Stimulated activated CD4-positive, alpha-beta T cell treated with anti-CD3 and anti-CD28 coated beads, Interleukin-2, amount 100 ng/mL, for 4 hours (primary cell): ENCODE results near the gene ACYP1.
A peak's percentile ranks its signal among the peaks of the same experiment; 100 is the strongest.

Source experiments
- DNase-seq: peaks from one replicate; pipeline ENCODE4 v3.0.0-alpha.2; 2020; ENCODE audit warnings: low read depth

The ACYP1 gene

GRCh38 chr14:75063491-75064204 is at the start of gene ACYP1:
Gene ACYP1, minus strand, starts transcription at chr14:75064024. Its CDS starts 471 bp downstream, at chr14:75063553.
- peak; percentile 80 for DNase-seq

GRCh38 chr14:75109877-75110276 is 46.1 kb upstream of the ACYP1 start:
- DNase-seq = no peak

- no peak for DNase-seq
These were observed 43.4 kb upstream of the ACYP1 start for GRCh38 chr14:75107186-75107585.

- DNase-seq = no peak
These were observed 37.7 kb upstream of the ACYP1 start for GRCh38 chr14:75101491-75101890.

- DNase-seq = no peak
These were observed 34.9 kb upstream of the ACYP1 start for GRCh38 chr14:75098682-75099081.

GRCh38 chr14:75098212-75098611 is 34.4 kb upstream of the ACYP1 start:
- DNase-seq = no peak

GRCh38 chr14:75096959-75097358 is 33.1 kb upstream of the ACYP1 start:
- no peak for DNase-seq

- no peak for DNase-seq
These were observed 31.9 kb upstream of the ACYP1 start for GRCh38 chr14:75095690-75096089.

GRCh38 chr14:75094896-75095295 is 31.1 kb upstream of the ACYP1 start:
- no peak for DNase-seq

GRCh38 chr14:75092698-75093097 is 28.9 kb upstream of the ACYP1 start:
- no peak for DNase-seq

- no peak for DNase-seq
These were observed 27.4 kb upstream of the ACYP1 start for GRCh38 chr14:75091251-75091650.

GRCh38 chr14:75090353-75090752 is 26.5 kb upstream of the ACYP1 start:
- DNase-seq = no peak

- DNase-seq = peak; percentile 34
These were observed 24.9 kb upstream of the ACYP1 start for GRCh38 chr14:75088566-75089373.

GRCh38 chr14:75088153-75088552 is 24.3 kb upstream of the ACYP1 start:
- DNase-seq = no peak

GRCh38 chr14:75084513-75084912 is 20.7 kb upstream of the ACYP1 start:
- DNase-seq = no peak

GRCh38 chr14:75083271-75083670 is 19.4 kb upstream of the ACYP1 start:
- no peak for DNase-seq

- DNase-seq = no peak
These were observed 17.9 kb upstream of the ACYP1 start for GRCh38 chr14:75081660-75082229.

GRCh38 chr14:75079521-75079920 is 15.7 kb upstream of the ACYP1 start:
- DNase-seq = no peak

- no peak for DNase-seq
These were observed 14.0 kb upstream of the ACYP1 start for GRCh38 chr14:75077794-75078193.

GRCh38 chr14:75070383-75070782 is 6.6 kb upstream of the ACYP1 start:
- no peak for DNase-seq

GRCh38 chr14:75069811-75070145 is 6.0 kb upstream of the ACYP1 start:
- no peak for DNase-seq

- peak; percentile 30 for DNase-seq
These were observed 5.4 kb upstream of the ACYP1 start, which contains the start of gene ZC2HC1C for GRCh38 chr14:75069121-75069810. Gene ZC2HC1C, plus strand, starts transcription at chr14:75069641. Its CDS starts 933 bp downstream, at chr14:75070574.
